Upper lobe of right lung (tissue), 1 donor: ENCODE measurements around the gene ZBTB43. TPM values are rescaled to one million over a fixed set of nuclear protein-coding genes. Genes with fewer than 3 reads are reported as not detected.
"Not testable (repeated sequence)": the region's sequence is repeated elsewhere in the genome, so short reads cannot be mapped to it uniquely, and the experiment has no call there.

Experiments used
- ATAC-seq: fragments of 200-7000 bp; cut with Tn5 transposase; one replicate; pipeline ENCODE4 v1.9.1; 2020; ENCODE audit warnings: mild to moderate bottlenecking, moderate library complexity
- DNase-seq: peaks from one replicate; pipeline ENCODE4 v3.0.0-alpha.2; 2020
- H3K27ac ChIP-seq: fragments of 200-600 bp; one replicate; pipeline ENCODE4 v1.8.0; 2022
- H3K27me3 ChIP-seq: fragments of 200-600 bp; one replicate; pipeline ENCODE4 v1.8.0; 2022; ENCODE audit warnings: mild to moderate bottlenecking
- H3K36me3 ChIP-seq: fragments of 200-600 bp; one replicate; pipeline ENCODE4 v1.8.0; 2022
- H3K4me1 ChIP-seq: fragments of 200-600 bp; one replicate; pipeline ENCODE4 v1.8.0; 2022
- H3K4me3 ChIP-seq: fragments of 200-600 bp; one replicate; pipeline ENCODE4 v1.8.0; 2022; ENCODE audit warnings: mild to moderate bottlenecking
- H3K9me3 ChIP-seq: fragments of 200-600 bp; one replicate; pipeline ENCODE4 v1.8.0; 2022
- intact Hi-C: fragments of 100-400 bp; cut with DNase I; formaldehyde crosslinking; loops from one replicate; pipeline ENCODE4 v1.11.0; 2022
- total RNA-seq: library from RNA; stranded (reverse); fragmentation: NEBNext Ultra II Directional; extraction: Animal tissue kit (Norgen Biotek cat#: 25700); gene quantifications from one replicate; pipeline ENCODE4 v1.2.1, GENCODE V29; 2021
- TF ChIP-seq, protein P1 (sequence below): fragments of 200-600 bp; IDR thresholded peaks from one replicate; pipeline ENCODE4 v1.8.0; 2022; ENCODE audit warnings: antibody characterized with exemption
- donor health status: DM: no; HTN: yes; CAD: no; lungs with severe emphysema.

Gene ZBTB43
- total RNA-seq, 1 donor from 2014 or later, result 24.9 TPM

- Histone ChIP-seq H3K4me3 (peak overlapping the region; percentile 96), H3K27ac (peak overlapping the region; percentile 93), H3K27me3 (no peaks in the 10 kb centered on the region), H3K9me3 (no peaks in the 10 kb centered on the region), H3K4me1 (peaks cover 31% of the 10 kb centered on the region), H3K36me3 (no peaks in the 10 kb centered on the region)
- ATAC-seq, result no peak
- TF ChIP-seq, protein P1, sequence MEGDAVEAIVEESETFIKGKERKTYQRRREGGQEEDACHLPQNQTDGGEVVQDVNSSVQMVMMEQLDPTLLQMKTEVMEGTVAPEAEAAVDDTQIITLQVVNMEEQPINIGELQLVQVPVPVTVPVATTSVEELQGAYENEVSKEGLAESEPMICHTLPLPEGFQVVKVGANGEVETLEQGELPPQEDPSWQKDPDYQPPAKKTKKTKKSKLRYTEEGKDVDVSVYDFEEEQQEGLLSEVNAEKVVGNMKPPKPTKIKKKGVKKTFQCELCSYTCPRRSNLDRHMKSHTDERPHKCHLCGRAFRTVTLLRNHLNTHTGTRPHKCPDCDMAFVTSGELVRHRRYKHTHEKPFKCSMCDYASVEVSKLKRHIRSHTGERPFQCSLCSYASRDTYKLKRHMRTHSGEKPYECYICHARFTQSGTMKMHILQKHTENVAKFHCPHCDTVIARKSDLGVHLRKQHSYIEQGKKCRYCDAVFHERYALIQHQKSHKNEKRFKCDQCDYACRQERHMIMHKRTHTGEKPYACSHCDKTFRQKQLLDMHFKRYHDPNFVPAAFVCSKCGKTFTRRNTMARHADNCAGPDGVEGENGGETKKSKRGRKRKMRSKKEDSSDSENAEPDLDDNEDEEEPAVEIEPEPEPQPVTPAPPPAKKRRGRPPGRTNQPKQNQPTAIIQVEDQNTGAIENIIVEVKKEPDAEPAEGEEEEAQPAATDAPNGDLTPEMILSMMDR, result no peak
- DNase-seq, result no peak
- intact Hi-C loops, result no loop called here
Observed at GRCh38 chr9:126804198-126804695, 593 bp upstream of the ZBTB43 start.

DNA sequence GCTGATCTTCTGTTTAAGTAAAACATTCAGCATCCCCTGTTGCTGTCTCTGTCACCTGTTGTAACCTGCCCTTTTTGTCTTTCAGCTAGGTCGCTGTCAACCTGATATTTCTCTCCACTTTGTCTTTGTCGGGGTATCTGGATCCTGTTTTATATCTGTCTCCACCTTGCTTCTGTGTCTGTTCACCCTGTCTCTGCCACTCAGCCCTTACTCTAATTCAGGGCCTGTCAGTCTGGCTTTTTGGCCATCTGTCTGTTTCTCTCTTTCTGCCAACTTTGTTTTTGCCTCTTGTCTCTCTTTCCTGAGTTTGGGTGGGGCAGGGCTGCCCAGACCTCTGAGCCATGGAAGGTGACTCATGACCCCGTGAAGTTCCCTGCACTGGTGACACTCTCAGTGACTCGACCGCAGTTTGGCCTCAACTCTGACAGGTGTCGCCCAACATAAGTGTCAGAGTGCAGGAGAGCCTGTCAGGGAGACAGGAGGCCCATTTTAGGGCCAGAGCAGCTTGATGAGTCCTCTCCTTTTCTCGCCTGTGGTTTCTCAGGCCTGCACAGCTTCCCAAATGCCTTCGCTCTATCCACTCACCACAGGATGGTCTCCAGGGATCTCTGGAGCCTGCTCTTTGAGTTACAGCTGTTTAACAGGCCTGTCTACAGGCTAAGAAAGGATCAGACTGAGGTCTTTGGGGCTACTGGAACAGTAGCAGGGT, 868 bp downstream of the ZBTB43 start:
- ATAC-seq, result peak; percentile 80
- H3K36me3 ChIP-seq, result peaks cover 11% of the 10 kb centered on the region
- TF ChIP-seq, protein P1, result no peak
- peak overlapping the region; percentile 93 for H3K27ac ChIP-seq
- H3K9me3 ChIP-seq, result no peaks in the 10 kb centered on the region
- intact Hi-C loops, result no loop called here
- no peaks in the 10 kb centered on the region for H3K27me3 ChIP-seq
- peaks cover 32% of the 10 kb centered on the region for H3K4me1 ChIP-seq
- DNase-seq, result peak; percentile 79
- peak overlapping the region; percentile 96 for H3K4me3 ChIP-seq

- TF ChIP-seq, protein P1, result no peak
- DNase-seq, result no peak
- H3K27me3 ChIP-seq, result no peaks in the 10 kb centered on the region
- peaks cover 18% of the 10 kb centered on the region for H3K36me3 ChIP-seq
- H3K4me1 ChIP-seq, result peaks cover 32% of the 10 kb centered on the region
- H3K27ac ChIP-seq, result peak overlapping the region; percentile 93
- peak overlapping the region; percentile 96 for H3K4me3 ChIP-seq
- intact Hi-C loops, result no loop called here
- H3K9me3 ChIP-seq, result no peaks in the 10 kb centered on the region
- ATAC-seq, result no peak
Observed at GRCh38 chr9:126806336-126806735, 1.5 kb downstream of the ZBTB43 start.

DNA sequence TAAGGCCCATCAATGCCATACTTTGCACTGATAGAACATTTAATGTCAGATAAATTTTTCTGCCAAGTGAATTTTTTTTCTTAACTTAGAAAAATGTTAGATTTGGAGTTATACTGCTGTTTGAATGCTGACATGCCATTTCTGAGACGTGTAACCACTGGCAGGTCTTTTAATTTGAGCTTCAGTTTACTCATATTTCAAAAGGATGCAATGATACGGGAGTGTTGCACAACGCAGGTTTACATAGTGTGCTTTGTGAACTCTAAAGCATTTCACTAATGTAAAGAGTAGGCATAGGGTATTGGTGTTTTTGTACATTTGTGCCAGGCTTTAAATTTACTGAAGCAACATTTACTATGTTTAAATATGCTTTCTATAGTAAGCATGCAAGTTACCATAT, 4.2 kb downstream of the ZBTB43 start:
- peaks cover 39% of the 10 kb centered on the region for H3K36me3 ChIP-seq
- intact Hi-C loops, result no loop called here
- no peak overlapping the region for H3K27ac ChIP-seq
- H3K4me1 ChIP-seq, result peaks cover 32% of the 10 kb centered on the region
- DNase-seq (no peak), ATAC-seq (no peak)
- no peaks in the 10 kb centered on the region for H3K27me3 ChIP-seq
- H3K4me3 ChIP-seq, result no peak overlapping the region
- peaks cover 1% of the 10 kb centered on the region for H3K9me3 ChIP-seq
- TF ChIP-seq, protein P1, result no peak

DNA sequence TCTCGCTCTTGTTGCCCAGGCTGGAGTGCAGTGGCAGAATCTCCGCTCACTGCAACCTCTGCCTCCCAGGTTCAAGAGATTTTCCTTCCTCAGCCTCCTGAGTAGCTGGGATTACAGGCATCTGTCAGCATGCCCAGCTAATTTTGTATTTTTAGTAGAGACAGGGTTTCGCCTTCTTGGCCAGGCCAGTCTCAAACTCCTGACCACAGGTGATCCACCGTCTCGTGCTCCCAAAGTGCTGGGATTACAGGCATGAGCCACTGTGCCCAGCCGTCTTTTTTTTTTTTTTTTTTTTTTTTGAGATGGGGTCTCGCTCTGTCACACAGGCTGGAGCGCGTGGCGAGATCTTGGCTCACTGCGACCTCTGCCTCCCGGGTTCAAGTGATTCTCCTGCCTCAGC, 5.4 kb downstream of the ZBTB43 start:
- H3K4me1 ChIP-seq, result peaks cover 32% of the 10 kb centered on the region
- H3K27ac ChIP-seq, intact Hi-C loops, ATAC-seq, H3K4me3 ChIP-seq, H3K27me3 ChIP-seq, DNase-seq: not testable (repeated sequence)
- peaks cover 39% of the 10 kb centered on the region for H3K36me3 ChIP-seq
- H3K9me3 ChIP-seq, result peaks cover 11% of the 10 kb centered on the region

GRCh38 chr9:126813072-126813471, 8.2 kb downstream of the ZBTB43 start:
- intact Hi-C loops, result no loop called here
- DNase-seq (no peak), ATAC-seq (no peak)
- Histone ChIP-seq H3K9me3 (peaks cover 13% of the 10 kb centered on the region), H3K4me1 (peaks cover 9% of the 10 kb centered on the region), H3K4me3 (no peak overlapping the region), H3K27ac (no peak overlapping the region), H3K27me3 (no peaks in the 10 kb centered on the region), H3K36me3 (peaks cover 46% of the 10 kb centered on the region)
- TF ChIP-seq, protein P1, result no peak
